OCI-LY3 (cell line): ENCODE results near the gene LGALS4.

Experiments
- CTCF ChIP-seq: fragments of 200-600, 300-600 bp; sonication (generic); IDR thresholded peaks from 2 replicates; pipeline ENCODE4 v1.5.1; 2014; ENCODE audit warnings: antibody characterized with exemption, low read length, low read depth
- EZH2phosphoT487 ChIP-seq: fragments of 200-600 bp; shearing (Covaris generic); IDR thresholded peaks from 2 replicates; pipeline ENCODE4 v1.6.1; 2018; ENCODE audit warnings: antibody characterized with exemption, mixed run types, low read depth

GRCh38 chr19:38799104-38799503 lies 13.6 kb downstream of the LGALS4 start:
- TF ChIP-seq CTCF: no peak
- no peak for TF ChIP-seq EZH2phosphoT487
